Stimulated activated CD4-positive, alpha-beta T cell treated with anti-CD3 and anti-CD28 coated beads, Interleukin-2, amount 100 ng/mL, for 48 hours (primary cell): ENCODE measurements around the gene NFKBIE.
"Not testable (repeated sequence)": the region's sequence is repeated elsewhere in the genome, so short reads cannot be mapped to it uniquely, and the experiment has no call there.

Experiments used
- DNase-seq, 2 donors: peaks; one replicate each; pipeline ENCODE4 v3.0.0-alpha.2; 2020

NFKBIE gene, protein sequence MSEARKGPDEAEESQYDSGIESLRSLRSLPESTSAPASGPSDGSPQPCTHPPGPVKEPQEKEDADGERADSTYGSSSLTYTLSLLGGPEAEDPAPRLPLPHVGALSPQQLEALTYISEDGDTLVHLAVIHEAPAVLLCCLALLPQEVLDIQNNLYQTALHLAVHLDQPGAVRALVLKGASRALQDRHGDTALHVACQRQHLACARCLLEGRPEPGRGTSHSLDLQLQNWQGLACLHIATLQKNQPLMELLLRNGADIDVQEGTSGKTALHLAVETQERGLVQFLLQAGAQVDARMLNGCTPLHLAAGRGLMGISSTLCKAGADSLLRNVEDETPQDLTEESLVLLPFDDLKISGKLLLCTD

DNA sequence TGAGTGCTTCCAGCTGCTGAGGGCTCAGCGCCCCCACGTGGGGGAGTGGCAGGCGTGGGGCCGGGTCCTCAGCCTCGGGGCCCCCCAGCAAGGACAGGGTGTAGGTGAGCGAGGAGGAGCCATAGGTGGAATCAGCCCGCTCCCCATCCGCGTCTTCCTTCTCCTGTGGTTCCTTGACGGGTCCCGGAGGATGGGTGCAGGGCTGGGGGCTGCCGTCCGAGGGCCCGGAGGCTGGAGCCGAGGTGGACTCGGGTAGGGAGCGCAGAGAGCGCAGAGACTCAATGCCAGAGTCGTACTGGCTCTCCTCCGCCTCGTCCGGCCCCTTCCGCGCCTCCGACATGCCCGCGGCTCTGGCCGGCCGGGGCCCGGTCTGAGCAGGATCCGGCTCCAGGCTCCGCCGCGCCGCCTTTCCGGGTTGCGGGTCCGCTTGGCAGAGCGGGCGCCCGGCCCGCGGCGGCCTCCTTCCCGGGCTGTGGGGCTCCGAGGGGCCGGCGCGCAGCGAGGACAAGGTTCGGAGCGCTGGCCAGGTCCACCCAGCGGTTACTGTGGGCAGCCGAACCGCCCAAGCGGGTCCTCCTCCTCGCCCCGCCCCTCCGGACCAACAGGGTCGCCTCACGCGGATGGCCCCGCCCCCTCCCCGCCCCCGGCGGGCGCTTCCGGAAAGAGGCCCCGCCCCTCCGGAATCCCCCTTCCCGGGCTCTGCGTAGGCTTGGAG is at the start of gene NFKBIE:
TSS of gene NFKBIE (minus strand) at position 545 of the 715 bp plus-strand sequence. CDS start at position 340, 205 bp downstream.
- peak; percentile 95 to 98 for DNase-seq

DNA sequence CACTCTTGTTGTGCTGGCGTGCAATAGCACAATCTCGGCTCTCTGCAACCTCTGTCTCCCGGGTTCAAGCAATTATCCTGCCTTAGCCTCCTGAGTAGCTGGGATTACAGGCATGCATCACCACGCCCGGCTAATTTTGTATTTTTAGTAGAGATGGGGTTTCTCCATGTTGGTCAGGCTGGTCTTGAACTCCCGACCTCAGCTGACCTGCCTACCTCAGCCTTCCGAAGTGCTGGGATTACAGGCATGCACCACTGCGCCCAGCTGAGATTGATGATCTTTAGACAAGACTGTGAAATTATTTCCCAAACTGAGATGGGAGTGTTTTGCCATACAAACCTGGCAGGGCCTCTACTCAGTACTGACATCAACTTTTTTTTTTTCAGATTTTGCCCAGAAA is 49.3 kb upstream of the NFKBIE start:
- DNase-seq, result not testable (repeated sequence)

DNA sequence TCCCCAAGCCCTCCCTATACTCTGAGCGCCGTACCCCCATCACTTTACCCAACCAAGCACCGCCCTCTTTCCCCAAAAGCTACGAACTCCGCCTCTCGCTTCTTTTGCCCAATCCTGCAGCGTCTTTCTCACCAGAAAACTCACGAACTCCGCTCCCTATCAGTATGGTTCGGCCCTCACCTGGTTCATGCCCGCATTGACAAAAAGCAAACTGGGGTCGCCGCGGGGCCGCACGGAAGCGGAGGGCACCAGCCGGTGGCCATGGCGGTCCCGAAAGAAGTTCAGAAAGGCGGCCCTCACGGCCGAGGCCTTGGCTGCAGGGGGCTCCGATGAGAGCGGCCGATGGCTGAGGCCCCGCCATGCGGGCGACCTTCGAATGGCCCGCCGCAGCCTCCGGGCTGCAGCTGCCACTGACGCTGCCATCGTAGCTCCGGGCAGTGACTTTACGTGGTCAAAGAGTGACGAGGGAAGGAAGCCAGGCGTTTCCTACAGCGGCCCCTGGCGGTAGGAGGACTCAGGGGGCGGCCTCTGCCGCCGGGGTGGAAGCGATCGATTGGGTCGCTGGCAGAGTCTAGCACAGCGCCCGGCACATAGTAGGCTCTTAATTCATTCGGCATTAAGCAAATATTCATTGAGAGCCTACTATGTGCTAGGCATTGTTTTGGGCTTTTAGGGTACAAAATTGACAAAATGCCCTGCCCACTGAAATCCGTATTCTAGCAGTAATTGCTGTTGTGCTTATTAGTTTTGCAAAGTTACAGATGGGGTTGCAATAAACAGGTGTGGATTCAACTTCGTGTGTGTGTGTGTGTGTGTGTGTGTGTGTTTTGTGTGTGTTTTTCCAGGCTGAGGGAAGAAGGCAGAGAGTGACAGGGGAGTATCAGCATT is 47.8 kb upstream of the NFKBIE start, which contains the start of gene AARS2:
TSS of gene AARS2 (minus strand) at position 447 of the 888 bp plus-strand sequence. CDS start at position 423, 24 bp downstream.
- DNase-seq, result peak; percentile 95 to 98

DNA sequence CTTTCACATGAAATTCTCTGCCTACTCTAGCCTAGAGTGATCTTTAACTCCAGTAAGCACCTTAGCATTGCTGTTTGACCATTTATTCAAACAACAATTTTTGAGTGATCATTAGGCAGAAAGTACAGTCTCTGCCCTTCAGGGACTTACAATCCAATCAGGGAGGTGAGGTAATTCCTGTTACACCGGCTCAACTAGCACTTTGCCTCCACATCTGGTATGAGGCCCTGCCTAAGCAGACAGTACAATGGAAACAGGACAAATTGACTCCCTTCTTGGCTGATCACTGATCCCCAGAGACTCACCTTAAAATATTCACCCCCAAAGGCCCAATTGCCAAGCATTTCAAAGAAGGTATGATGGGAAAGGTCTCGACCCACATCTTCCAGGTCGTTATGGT is 46.4 kb upstream of the NFKBIE start:
- DNase-seq, result no peak

DNA sequence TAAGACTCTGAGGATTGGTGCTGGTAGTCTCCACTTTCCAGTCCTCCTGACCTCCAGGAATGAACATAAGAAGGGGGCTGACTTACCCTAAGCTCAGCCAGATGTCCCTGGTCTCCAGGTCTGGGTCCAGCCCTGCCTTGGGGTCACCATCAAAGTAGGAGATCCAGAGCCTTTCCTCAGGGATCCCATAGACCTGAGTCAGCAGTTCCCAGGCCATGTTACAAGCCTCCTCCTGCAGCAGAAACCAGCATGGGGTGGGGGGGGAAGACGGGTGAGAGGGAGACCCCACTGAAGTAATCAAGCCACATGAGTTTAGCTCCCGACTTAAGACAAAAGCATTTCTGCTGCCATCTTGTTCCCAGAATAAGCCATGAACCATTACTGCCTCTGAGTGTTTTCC is 46.0 kb upstream of the NFKBIE start:
- no peak for DNase-seq

DNA sequence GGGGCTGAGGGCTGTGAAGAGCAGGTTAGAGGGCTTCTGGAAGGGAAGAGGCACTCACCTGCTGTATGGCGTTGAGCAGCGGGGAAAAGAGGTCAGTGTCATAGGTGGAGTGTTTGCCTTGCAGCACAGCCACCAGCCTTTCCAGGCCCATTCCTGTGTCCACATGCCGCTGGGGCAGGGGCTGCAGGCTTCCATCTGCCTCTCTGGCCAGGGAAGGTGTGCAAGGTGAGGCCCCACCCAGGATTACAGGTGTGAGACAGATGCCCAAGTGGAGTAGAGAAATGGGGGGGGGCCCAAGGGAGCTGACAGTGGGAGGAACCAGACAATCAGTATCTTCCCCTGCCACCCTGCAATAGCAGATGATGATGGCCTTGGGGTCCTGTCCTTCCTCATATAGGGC is 44.9 kb upstream of the NFKBIE start:
- no peak for DNase-seq

DNA sequence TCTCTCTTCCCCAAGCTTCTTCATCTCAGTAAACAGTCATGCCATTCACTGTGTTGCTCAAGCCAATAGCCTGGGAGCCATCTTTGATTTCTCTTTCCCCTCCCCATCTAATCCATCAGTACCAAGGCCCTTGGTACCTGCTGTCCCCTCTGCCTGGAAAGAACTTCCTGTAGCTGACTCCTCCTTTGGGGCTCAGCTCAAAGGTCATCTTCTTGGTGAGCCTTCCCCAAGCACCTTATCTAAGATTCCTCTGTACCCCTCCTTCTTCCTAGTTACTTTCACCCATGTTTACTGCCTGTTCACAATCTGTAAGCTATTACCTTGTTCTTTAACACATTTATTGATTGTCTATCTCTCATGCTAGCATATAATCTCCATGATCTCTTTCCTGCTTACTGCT is 44.3 kb upstream of the NFKBIE start:
- DNase-seq, result no peak

DNA sequence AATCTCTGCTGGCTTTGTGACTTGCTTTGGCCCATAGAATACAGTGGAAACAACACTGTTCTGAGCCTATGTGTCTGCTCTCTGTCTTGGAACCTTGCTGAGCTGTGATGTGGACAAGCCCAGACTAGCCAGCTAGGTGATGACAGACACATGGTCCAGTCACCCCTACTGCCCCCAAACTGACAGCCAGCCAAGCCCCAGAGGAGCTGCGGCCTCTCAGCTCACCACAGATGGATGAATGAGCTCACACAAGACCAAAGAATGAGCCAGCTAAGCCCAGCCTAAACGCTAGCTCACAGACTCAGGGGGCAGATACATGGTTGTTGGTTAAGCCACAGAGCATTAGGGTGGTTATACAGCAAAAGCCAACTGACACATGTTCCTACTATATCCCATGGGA is 43.7 kb upstream of the NFKBIE start:
- no peak for DNase-seq

DNA sequence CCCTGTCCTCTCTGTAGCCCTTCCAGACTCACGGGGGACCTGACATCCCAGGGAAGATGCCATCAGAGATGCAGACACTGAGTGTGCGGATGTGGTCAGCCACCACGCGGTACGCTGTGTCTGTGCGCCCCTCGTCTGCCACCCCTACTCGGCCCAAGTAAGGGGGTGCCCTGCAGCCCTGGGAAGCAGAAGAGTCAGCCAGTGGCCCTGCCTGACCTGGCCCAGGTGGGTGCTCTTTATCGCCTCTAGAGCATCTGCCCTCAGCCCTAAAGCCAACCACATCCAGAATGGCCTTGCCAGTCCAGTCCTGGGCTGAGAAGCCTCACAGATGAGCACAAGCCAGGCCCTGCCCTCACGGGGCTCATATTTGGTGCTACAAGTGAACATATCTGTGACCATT is 41.9 kb upstream of the NFKBIE start:
- DNase-seq, result no peak

DNA sequence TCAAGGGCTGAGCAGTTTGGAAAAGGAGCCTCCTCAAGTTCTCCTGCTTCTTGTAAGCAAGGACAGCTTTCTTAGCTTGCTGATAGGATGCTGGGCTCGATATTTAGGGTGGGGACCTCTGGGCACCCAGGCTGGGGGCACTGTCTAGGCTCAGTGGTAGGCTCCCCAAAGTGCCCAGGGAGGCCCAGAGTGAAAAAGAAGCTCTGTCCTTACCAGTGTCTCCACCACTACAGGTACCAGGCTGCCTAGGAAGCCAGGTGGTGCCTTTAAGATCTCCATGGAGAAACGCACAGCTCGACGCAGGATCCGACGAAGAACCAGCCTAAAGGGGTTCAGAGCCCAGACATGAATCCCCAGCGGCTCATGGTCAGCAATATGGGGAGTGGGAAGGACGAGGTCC is 41.4 kb upstream of the NFKBIE start:
- DNase-seq, result no peak

DNA sequence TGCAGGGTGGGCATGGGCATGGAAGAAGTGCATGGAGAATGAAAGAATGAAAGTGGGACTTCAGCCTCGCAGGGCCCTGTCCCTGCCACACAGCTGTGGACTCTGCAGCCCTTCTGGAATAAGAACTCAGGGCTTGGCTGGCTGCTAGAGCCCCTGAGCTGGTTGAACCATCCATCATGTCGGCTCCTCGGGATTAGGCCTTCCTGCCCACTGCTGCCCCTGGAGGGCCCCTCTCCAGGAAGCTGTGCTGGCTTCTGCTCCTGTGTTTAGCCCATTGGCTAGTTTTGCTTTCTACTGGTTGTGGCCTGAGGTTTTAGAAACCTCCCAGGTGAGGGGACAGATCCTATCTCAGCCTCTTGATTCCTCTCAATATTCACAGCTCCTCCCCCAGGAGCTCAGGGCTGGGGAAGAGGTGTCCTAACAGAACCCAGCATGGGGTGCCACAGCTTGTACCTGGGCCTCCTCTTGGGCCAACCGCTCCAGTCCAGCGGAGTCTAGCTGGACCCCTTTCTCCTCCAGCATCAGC is 39.9 kb upstream of the NFKBIE start:
- no peak for DNase-seq

DNA sequence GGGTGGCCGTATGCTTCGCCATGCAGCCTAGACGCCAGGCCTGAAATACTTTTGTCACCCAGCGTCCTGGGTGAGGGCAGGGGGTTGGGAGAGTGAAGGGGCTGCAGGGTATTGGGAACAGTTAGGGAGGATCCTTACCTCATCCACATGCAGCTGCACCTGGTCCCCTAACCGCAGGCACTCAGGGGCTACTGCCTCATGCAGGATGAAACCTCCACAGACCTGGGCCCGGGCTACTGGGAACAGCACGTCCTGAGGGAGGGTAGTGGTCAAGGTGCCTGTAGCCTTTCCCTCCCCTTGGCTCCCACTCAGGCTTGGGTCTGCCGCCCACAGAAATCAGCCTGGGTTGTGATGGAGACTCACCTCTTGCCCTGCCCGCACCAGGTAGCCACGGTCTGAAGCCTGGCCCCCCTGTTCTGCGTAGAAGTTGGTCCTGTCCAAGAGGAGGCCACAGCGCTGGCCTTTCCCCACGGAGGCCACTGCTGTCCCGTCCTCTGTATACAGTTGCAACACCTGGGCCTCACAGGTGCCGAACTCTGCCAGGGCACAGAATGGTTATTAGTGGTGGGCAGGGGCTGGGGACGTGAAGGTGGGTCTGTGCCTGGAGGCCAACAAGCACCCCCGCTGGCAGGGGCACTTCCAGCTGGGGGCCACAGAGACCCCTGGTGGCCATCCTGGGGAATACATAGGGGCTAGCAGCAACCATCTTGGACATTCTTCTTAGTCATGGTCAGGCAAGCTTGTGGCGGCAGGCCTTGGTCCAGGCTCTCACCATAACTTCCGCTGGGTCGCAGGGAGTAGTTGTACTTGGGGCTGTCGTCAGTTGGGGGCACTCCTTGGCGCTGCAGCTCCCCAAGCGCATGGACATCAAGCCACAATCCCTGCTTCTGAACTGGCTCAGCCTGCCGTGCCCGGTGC is 39.2 kb upstream of the NFKBIE start:
- DNase-seq, result peak; percentile 21 to 37

DNA sequence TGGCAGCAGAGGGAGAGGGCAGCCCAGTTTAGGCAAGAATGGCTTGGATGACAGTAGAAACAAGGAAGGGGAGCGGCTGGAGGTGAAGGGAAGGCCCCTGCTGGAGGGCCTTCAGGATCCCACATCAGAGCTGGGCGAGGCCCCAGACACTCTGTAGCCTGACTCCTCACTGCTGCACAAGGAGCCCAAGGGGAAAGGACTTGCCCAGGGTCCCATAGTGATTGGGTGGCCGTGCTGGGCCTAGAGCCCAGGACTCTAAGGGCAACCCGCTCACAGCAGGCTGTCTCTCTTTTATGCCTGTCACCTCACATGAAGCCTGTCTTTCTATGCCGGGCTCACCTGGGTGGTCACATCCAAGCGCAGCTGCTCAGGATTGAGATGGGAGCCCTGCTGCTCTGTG is 38.5 kb upstream of the NFKBIE start:
- DNase-seq, result no peak

DNA sequence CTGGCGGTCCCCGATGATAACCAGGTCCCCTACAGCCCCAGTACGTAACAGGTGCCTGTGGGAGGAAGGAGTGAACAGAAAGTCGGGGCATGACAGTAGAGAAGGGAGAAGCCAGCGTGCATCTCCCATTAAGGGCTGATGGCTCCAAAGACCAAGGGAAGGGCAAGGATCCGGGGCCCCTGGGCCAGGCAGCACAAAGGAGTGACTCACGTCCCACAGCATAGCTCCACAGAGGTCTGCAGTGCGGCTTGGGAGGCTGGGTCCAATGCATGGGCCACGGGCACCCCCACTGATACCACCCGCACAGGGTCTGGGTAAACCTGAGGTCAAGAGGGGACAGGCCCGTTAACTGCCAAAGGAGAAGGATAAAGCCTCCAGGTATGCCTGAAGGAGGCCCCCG is 37.5 kb upstream of the NFKBIE start:
- no peak for DNase-seq

DNA sequence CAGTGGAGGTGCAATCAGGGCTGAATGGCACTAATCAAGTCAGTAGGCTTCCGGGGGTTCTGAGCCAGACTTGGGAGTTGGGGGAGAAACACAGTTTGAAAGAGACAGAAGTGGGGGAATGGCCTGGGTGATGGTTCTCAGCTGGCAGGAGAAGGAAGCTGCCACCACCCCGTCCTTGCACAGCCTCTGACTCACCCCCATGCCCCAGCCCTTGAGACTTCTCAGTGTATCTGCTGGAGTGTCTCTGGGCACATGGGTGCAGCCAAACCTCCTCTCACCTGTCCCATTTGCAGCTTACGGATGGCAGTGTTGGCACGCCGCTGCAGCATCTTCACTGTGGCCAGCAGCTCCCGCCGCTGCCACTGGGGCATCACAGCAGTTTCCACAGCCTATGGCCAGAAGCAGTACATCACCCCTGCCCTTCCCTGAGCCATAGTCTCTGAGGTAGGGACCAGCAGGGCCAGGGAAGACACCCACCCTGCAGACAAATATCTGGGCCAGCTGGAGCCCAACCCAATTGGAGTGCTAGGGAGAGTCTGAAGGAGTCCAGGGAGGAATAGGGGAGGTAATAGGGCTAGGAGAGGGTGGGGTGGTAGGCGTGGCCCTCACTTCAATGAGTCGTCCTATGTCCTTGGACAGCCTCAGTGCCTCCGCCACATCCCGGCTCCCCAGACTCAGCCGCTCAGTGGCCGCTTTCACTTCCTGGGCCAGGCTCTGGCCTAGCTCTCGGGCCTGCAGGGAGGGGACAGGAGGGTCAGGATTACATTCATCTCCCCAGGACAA is 36.6 kb upstream of the NFKBIE start:
- DNase-seq, result no peak

DNA sequence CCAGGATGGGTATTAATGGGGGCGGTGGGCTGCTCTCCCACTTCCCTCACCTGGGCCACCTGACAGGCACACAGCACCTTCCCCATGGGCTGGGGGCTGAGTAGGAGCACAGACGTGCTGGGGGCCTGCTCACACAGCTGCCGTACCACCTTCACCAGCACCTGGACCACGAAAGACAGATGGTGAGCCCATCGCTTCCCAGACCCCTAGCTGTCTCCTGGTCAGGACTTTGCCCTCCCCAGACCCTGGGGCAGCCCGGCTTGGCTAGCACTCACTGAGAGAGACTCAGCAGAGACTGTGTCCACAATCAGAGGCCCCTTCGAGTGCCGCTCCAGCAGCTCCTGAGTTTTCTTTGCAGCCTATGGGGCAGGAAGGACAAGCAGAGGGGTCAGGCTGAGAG is 35.8 kb upstream of the NFKBIE start:
- DNase-seq, result no peak

DNA sequence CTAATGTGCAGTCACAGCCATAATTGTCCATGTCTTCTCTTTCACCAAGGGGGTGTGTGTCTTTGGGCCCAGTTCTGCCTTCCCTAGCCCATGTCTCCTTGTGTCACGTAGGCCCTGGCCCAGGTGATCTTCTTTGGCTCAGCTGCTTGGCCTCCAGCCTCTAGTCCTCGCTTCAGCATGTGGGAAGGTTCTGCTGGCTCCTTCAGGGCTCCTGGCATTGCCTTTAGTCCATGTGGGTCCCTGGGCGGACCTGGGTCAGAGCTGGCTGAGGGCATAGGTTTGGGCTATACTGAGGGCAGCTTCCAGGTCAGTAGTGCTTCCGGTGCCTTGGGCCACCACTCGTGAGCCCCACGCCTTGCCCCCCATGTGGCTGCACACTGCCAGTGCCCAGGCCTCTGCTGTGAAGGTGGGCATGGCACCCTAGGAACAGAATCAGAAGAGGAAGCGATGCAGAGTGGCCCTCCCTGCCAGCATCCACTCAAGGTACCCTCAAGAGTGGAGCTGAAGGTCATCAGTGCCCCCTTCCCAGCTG is 35.0 kb upstream of the NFKBIE start:
- no peak for DNase-seq

DNA sequence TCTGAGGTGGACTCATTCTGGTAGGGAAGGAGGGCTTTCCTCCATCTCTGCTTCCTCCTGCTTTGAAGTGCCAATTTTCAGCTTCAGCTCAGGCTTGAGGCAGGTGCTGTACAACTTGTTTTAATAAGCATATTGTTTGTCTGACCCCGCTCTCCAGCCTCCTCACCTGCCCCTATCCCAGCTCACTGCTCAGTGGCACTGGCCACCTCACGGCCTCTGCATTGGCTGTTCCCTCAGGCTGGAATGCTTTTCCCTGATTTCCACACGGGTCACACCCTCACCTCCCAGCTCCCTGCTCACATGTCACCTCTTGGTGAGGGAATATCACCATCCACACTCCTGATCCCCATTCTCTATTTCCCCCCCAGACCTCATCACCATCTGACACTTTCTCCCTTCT is 33.5 kb upstream of the NFKBIE start:
- no peak for DNase-seq

DNA sequence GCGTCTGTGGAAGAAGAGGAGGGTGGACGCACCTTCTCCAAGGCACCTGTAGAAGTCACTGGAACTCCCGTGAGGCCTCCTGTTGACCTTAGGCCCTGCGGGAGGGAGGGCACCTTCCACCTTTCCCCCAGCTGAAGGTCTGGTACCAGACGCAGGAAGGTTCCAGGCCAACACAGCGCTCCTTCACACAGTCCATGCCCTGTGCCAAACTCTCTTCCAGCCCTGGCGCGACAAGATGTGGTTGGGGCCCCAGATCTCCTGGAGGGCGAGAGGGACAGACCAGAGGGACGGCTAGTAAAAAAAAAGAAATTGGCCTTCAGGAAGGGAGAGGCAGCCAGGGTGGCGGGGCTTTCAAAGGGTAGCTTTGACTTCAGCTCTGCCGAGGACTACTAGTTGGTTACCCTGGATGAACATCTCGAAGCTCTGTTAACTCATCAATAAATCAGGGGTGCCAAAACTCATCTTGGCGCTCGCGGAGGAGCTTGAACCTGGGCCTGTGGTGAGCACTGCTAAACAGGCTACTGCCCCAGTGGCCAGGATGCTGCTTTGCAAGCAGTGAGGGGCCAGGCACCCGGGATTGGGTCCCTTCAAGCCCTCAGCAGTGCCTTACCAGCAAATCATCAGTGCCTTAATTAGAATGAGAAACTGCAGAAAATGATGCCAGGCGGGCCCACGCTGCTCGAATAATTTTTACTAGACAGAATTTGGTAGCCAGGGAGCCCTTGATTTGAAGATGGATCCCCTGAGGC is 32.9 kb upstream of the NFKBIE start:
- no peak for DNase-seq
